NCI-H69 (cell line): ENCODE data around the gene JAG2.

Experiments used
- DNase-seq: peaks from one replicate; lab custom pipeline; 2025; lab: John Stamatoyannopoulos, UW

The JAG2 gene

GRCh38 chr14:105168496-105168978 lies at the start of gene JAG2:
TSS of gene JAG2 (minus strand) at chr14:105168776. CDS start at chr14:105168420, 356 bp downstream.
- DNase-seq, result peak; percentile 82

- no peak for DNase-seq
Observed at GRCh38 chr14:105217774-105218173, 49.2 kb upstream of the JAG2 start.

- no peak for DNase-seq
Observed at GRCh38 chr14:105216490-105217247, 48.1 kb upstream of the JAG2 start.

GRCh38 chr14:105215602-105216001 lies 47.0 kb upstream of the JAG2 start:
- no peak for DNase-seq

GRCh38 chr14:105214324-105214915 lies 45.8 kb upstream of the JAG2 start:
- DNase-seq, result no peak

- peak; percentile 72 for DNase-seq
Observed at GRCh38 chr14:105213361-105213760, 44.8 kb upstream of the JAG2 start.

- peak; percentile 93 for DNase-seq
Observed at GRCh38 chr14:105212541-105213300, 44.1 kb upstream of the JAG2 start.

- no peak for DNase-seq
Observed at GRCh38 chr14:105211758-105212089, 43.1 kb upstream of the JAG2 start.

- no peak for DNase-seq
Observed at GRCh38 chr14:105211086-105211757, 42.6 kb upstream of the JAG2 start.

GRCh38 chr14:105210266-105211025 lies 41.9 kb upstream of the JAG2 start:
- no peak for DNase-seq

GRCh38 chr14:105209646-105210045 lies 41.1 kb upstream of the JAG2 start:
- no peak for DNase-seq

- no peak for DNase-seq
Observed at GRCh38 chr14:105209091-105209490, 40.5 kb upstream of the JAG2 start.

GRCh38 chr14:105208738-105209075 lies 40.1 kb upstream of the JAG2 start:
- DNase-seq, result no peak

- no peak for DNase-seq
Observed at GRCh38 chr14:105207996-105208737, 39.6 kb upstream of the JAG2 start.

GRCh38 chr14:105207460-105207901 lies 38.9 kb upstream of the JAG2 start:
- peak; percentile 16 for DNase-seq

GRCh38 chr14:105206873-105207272 lies 38.3 kb upstream of the JAG2 start:
- DNase-seq, result peak; percentile 17

GRCh38 chr14:105205673-105206208 lies 37.2 kb upstream of the JAG2 start:
- DNase-seq, result peak; percentile 81

- DNase-seq, result no peak
Observed at GRCh38 chr14:105204931-105205672, 36.5 kb upstream of the JAG2 start.

GRCh38 chr14:105204206-105204930 lies 35.8 kb upstream of the JAG2 start:
- DNase-seq, result no peak
